ENCODE measurements around the gene ACSL1.
"Not testable (repeated sequence)": the region's sequence is repeated elsewhere in the genome, so short reads cannot be mapped to it uniquely, and the experiment has no call there.

The ACSL1 gene

GRCh38 chr4:184793735-184794355 lies 31.9 kb downstream of the ACSL1 start:
- H3K4me1 ChIP-seq (ENCODE audit: control insufficient read depth in 1 of 2, insufficient read depth in 2 of 2, low read length in 2 of 2): no peaks in the 10 kb centered on the region
- no peak overlapping the region for H3K4me3 ChIP-seq (ENCODE audit: low read depth in 1 of 2, low read length in 2 of 2)
- H3K27ac ChIP-seq (ENCODE audit: low read depth, low read length): no peak overlapping the region
- H3K36me3 ChIP-seq (ENCODE audit: control insufficient read depth in 1 of 2, insufficient read depth in 2 of 2, low read length in 2 of 2): peaks cover 0 to 7% of the 10 kb centered on the region in 2 donors
- H3K9ac ChIP-seq (ENCODE audit: low read depth in 1 of 2, low read length in 2 of 2): no peak overlapping the region
- no peaks in the 10 kb centered on the region for H3K9me3 ChIP-seq (ENCODE audit: control insufficient read depth in 1 of 2, low read length in 2 of 2)
- no peaks in the 10 kb centered on the region for H3K27me3 ChIP-seq (ENCODE audit: control insufficient read depth in 1 of 2, insufficient read depth in 2 of 2, low read length in 2 of 2)

GRCh38 chr4:184792950-184793555 lies 32.7 kb downstream of the ACSL1 start:
- Histone ChIP-seq H3K36me3 (ENCODE audit: control insufficient read depth in 1 of 2, insufficient read depth in 2 of 2, low read length in 2 of 2) (peaks cover 0 to 13% of the 10 kb centered on the region in 2 donors), H3K4me1 (ENCODE audit: control insufficient read depth in 1 of 2, insufficient read depth in 2 of 2, low read length in 2 of 2) (no peaks in the 10 kb centered on the region), H3K27me3 (ENCODE audit: control insufficient read depth in 1 of 2, insufficient read depth in 2 of 2, low read length in 2 of 2) (no peaks in the 10 kb centered on the region), H3K27ac (ENCODE audit: low read depth, low read length) (no peak overlapping the region), H3K9ac (ENCODE audit: low read depth in 1 of 2, low read length in 2 of 2) (no peak overlapping the region), H3K4me3 (ENCODE audit: low read depth in 1 of 2, low read length in 2 of 2) (no peak overlapping the region), H3K9me3 (ENCODE audit: control insufficient read depth in 1 of 2, low read length in 2 of 2) (no peaks in the 10 kb centered on the region)

- Histone ChIP-seq H3K27ac (ENCODE audit: low read depth, low read length) (no peak overlapping the region), H3K4me3 (ENCODE audit: low read depth in 1 of 2, low read length in 2 of 2) (no peak overlapping the region), H3K9ac (ENCODE audit: low read depth in 1 of 2, low read length in 2 of 2) (no peak overlapping the region), H3K36me3 (ENCODE audit: control insufficient read depth in 1 of 2, insufficient read depth in 2 of 2, low read length in 2 of 2) (peaks cover 0 to 15% of the 10 kb centered on the region in 2 donors), H3K27me3 (ENCODE audit: control insufficient read depth in 1 of 2, insufficient read depth in 2 of 2, low read length in 2 of 2) (no peaks in the 10 kb centered on the region), H3K4me1 (ENCODE audit: control insufficient read depth in 1 of 2, insufficient read depth in 2 of 2, low read length in 2 of 2) (no peaks in the 10 kb centered on the region), H3K9me3 (ENCODE audit: control insufficient read depth in 1 of 2, low read length in 2 of 2) (no peaks in the 10 kb centered on the region)
Observed at GRCh38 chr4:184792334-184792733, 33.4 kb downstream of the ACSL1 start.

DNA sequence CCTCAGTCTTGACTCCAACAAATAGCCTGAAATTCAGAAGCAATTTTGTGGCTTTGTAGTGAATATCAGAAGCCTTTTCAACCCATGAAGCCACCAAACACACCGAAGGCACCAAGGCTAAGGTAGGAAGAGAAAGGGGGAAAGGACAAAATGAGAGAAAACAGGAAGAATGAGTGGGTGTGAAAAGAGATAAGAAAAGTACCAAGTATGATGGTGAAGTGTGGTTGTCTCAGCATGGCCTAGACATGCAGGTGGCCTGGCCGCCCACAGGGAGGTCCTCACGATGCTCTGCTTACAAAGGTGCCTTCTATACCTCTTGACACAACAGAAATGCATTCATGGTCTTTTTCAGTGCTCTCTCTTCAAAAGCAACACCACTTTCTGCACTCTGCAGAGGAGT lies 34.9 kb downstream of the ACSL1 start:
- Histone ChIP-seq H3K4me1 (ENCODE audit: control insufficient read depth in 1 of 2, insufficient read depth in 2 of 2, low read length in 2 of 2) (no peaks in the 10 kb centered on the region), H3K9me3 (ENCODE audit: control insufficient read depth in 1 of 2, low read length in 2 of 2) (no peaks in the 10 kb centered on the region), H3K9ac (ENCODE audit: low read depth in 1 of 2, low read length in 2 of 2) (no peak overlapping the region), H3K4me3 (ENCODE audit: low read depth in 1 of 2, low read length in 2 of 2) (no peak overlapping the region), H3K27ac (ENCODE audit: low read depth, low read length) (no peak overlapping the region), H3K36me3 (ENCODE audit: control insufficient read depth in 1 of 2, insufficient read depth in 2 of 2, low read length in 2 of 2) (peaks cover 0 to 18% of the 10 kb centered on the region in 2 donors), H3K27me3 (ENCODE audit: control insufficient read depth in 1 of 2, insufficient read depth in 2 of 2, low read length in 2 of 2) (no peaks in the 10 kb centered on the region)

GRCh38 chr4:184787766-184788503 lies 37.8 kb downstream of the ACSL1 start:
- no peaks in the 10 kb centered on the region for H3K4me1 ChIP-seq (ENCODE audit: control insufficient read depth in 1 of 2, insufficient read depth in 2 of 2, low read length in 2 of 2)
- no peak overlapping the region for H3K4me3 ChIP-seq (ENCODE audit: low read depth in 1 of 2, low read length in 2 of 2)
- H3K27me3 ChIP-seq (ENCODE audit: control insufficient read depth in 1 of 2, insufficient read depth in 2 of 2, low read length in 2 of 2): no peaks in the 10 kb centered on the region
- H3K27ac ChIP-seq (ENCODE audit: low read depth, low read length): no peak overlapping the region
- H3K9me3 ChIP-seq (ENCODE audit: control insufficient read depth in 1 of 2, low read length in 2 of 2): no peaks in the 10 kb centered on the region
- H3K9ac ChIP-seq (ENCODE audit: low read depth in 1 of 2, low read length in 2 of 2): no peak overlapping the region
- peaks cover 0 to 23% of the 10 kb centered on the region in 2 donors for H3K36me3 ChIP-seq (ENCODE audit: control insufficient read depth in 1 of 2, insufficient read depth in 2 of 2, low read length in 2 of 2)

- H3K27me3 ChIP-seq (ENCODE audit: control insufficient read depth in 1 of 2, insufficient read depth in 2 of 2, low read length in 2 of 2): no peaks in the 10 kb centered on the region
- H3K4me1 ChIP-seq (ENCODE audit: control insufficient read depth in 1 of 2, insufficient read depth in 2 of 2, low read length in 2 of 2): no peaks in the 10 kb centered on the region
- H3K36me3 ChIP-seq (ENCODE audit: control insufficient read depth in 1 of 2, insufficient read depth in 2 of 2, low read length in 2 of 2): peaks cover 0 to 23% of the 10 kb centered on the region in 2 donors
- H3K9me3 ChIP-seq (ENCODE audit: control insufficient read depth in 1 of 2, low read length in 2 of 2): no peaks in the 10 kb centered on the region
- H3K27ac ChIP-seq (ENCODE audit: low read depth, low read length): no peak overlapping the region
- no peak overlapping the region for H3K9ac ChIP-seq (ENCODE audit: low read depth in 1 of 2, low read length in 2 of 2)
- no peak overlapping the region for H3K4me3 ChIP-seq (ENCODE audit: low read depth in 1 of 2, low read length in 2 of 2)
Observed at GRCh38 chr4:184785813-184786212, 40.0 kb downstream of the ACSL1 start.

DNA sequence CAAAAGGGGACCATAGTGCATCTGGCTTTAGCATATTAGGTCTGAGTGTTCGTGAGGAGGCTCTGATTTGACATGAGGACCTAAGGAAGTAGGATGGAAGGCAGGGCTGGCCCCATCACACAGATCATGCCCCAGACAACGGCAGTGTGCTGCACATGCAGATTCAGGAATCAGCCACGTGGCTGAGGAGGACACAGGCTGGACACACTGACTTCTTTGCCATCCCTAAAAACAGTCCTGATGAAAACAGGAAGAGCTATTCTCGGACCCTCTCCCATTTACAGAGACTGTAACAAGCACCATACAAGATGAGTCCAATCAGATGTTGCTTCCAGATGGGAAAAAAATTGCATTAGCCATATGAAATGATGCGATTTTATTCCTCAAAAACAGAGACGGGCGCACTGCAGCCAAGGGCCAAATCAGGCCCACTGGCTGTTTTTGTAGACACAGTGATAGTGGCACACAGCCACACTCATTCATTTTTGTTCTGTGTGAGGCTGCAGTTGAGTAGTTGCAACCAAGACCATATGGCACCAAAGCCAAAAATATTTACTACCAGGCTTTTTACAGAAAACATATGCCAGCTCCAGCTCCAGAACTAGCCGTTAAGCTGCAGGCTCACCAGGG lies 41.0 kb downstream of the ACSL1 start:
- Histone ChIP-seq H3K27ac (ENCODE audit: low read depth, low read length) (no peak overlapping the region), H3K9me3 (ENCODE audit: control insufficient read depth in 1 of 2, low read length in 2 of 2) (no peaks in the 10 kb centered on the region), H3K36me3 (ENCODE audit: control insufficient read depth in 1 of 2, insufficient read depth in 2 of 2, low read length in 2 of 2) (peaks cover 0 to 23% of the 10 kb centered on the region in 2 donors), H3K4me1 (ENCODE audit: control insufficient read depth in 1 of 2, insufficient read depth in 2 of 2, low read length in 2 of 2) (no peaks in the 10 kb centered on the region), H3K4me3 (ENCODE audit: low read depth in 1 of 2, low read length in 2 of 2) (no peak overlapping the region), H3K9ac (ENCODE audit: low read depth in 1 of 2, low read length in 2 of 2) (no peak overlapping the region), H3K27me3 (ENCODE audit: control insufficient read depth in 1 of 2, insufficient read depth in 2 of 2, low read length in 2 of 2) (no peaks in the 10 kb centered on the region)

- Histone ChIP-seq H3K27ac (ENCODE audit: low read depth, low read length) (no peak overlapping the region), H3K9ac (ENCODE audit: low read depth in 1 of 2, low read length in 2 of 2) (no peak overlapping the region), H3K27me3 (ENCODE audit: control insufficient read depth in 1 of 2, insufficient read depth in 2 of 2, low read length in 2 of 2) (no peaks in the 10 kb centered on the region)
Observed at GRCh38 chr4:184782731-184783373, 42.9 kb downstream of the ACSL1 start.

GRCh38 chr4:184779160-184779559 lies 46.6 kb downstream of the ACSL1 start:
- not testable (repeated sequence) for H3K9ac ChIP-seq (ENCODE audit: low read depth in 1 of 2, low read length in 2 of 2); H3K4me3 ChIP-seq (ENCODE audit: low read depth in 1 of 2, low read length in 2 of 2); H3K4me1 ChIP-seq (ENCODE audit: control insufficient read depth in 1 of 2, insufficient read depth in 2 of 2, low read length in 2 of 2); H3K27ac ChIP-seq (ENCODE audit: low read depth, low read length); H3K9me3 ChIP-seq (ENCODE audit: control insufficient read depth in 1 of 2, low read length in 2 of 2); H3K27me3 ChIP-seq (ENCODE audit: control insufficient read depth in 1 of 2, insufficient read depth in 2 of 2, low read length in 2 of 2); H3K36me3 ChIP-seq (ENCODE audit: control insufficient read depth in 1 of 2, insufficient read depth in 2 of 2, low read length in 2 of 2)

More at GRCh38 chr4:184782731-184783373, 42.9 kb downstream of the ACSL1 start:
- H3K4me3 ChIP-seq (ENCODE audit: low read depth in 1 of 2, low read length in 2 of 2): no peak overlapping the region
- no peaks in the 10 kb centered on the region for H3K4me1 ChIP-seq (ENCODE audit: control insufficient read depth in 1 of 2, insufficient read depth in 2 of 2, low read length in 2 of 2)
- peaks cover 0 to 15% of the 10 kb centered on the region in 2 donors for H3K36me3 ChIP-seq (ENCODE audit: control insufficient read depth in 1 of 2, insufficient read depth in 2 of 2, low read length in 2 of 2)
- H3K9me3 ChIP-seq (ENCODE audit: control insufficient read depth in 1 of 2, low read length in 2 of 2): no peaks in the 10 kb centered on the region
